Measurements from ENCODE around the gene NRCAM.

DNA sequence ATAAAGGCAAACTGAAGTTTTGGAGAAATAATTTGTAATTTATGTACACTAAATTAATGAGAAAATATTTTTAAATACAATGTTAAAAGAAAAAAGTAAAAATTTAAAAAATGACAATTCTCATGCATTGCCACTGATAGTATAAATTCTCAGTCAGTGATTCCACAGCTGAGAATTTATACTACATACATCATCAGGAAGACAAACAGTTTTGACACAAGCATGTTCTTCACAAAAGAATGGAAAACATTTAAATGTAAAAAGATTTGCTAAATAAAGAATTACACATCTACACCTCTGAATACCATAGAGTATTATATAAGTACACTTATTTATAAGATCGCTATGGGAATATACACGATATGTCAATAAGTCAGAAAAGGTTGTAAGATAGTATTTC, 225.0 kb downstream of the NRCAM start:
- TF ChIP-seq POLR2A (IDR thresholded peaks at IDR 0.05; ENCODE audit: control extremely low read depth in 1 of 2, low read depth in 2 of 2, low read length in 2 of 2) (no peak), MAX (IDR thresholded peaks at IDR 0.05) (no peak), RAD21 (IDR thresholded peaks at IDR 0.05 in 1 of 2, conservative IDR thresholded peaks at IDR 0.05 in 1 of 2; ENCODE audit: low read depth in 2 of 2, low read length in 2 of 2) (no peak), CTCF (IDR thresholded peaks at IDR 0.05; ENCODE audit: control extremely low read depth in 1 of 3, insufficient read depth in 1 of 3, low read depth in 1 of 3, low read length in 3 of 3) (no peak)
- TF ChIP-seq, protein P1, sequence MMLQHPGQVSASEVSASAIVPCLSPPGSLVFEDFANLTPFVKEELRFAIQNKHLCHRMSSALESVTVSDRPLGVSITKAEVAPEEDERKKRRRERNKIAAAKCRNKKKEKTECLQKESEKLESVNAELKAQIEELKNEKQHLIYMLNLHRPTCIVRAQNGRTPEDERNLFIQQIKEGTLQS (IDR thresholded peaks at IDR 0.05; ENCODE audit: insufficient read depth, low read depth, low read length), result no peak

Measured in H1 (cell line).